ENCODE measurements around the gene PLAU.

GRCh38 chr10:73890261-73890660 lies 20.7 kb upstream of the PLAU start:
- TF ChIP-seq CTCF (IDR thresholded peaks at IDR 0.05), result no peak
- no peak for TF ChIP-seq TCF7 (CRISPR knock-in tag; IDR thresholded peaks at IDR 0.05; ENCODE audit: low read depth)
- TF ChIP-seq NR3C1 (CRISPR knock-in tag; conservative IDR thresholded peaks at IDR 0.05; ENCODE audit: low read depth), result no peak
- TF ChIP-seq CBFB (CRISPR knock-in tag; IDR thresholded peaks at IDR 0.05; ENCODE audit: low read depth), result no peak
- no peak for TF ChIP-seq ATF3 (CRISPR knock-in tag; conservative IDR thresholded peaks at IDR 0.05)
- TF ChIP-seq NFATC4 (CRISPR knock-in tag; IDR thresholded peaks at IDR 0.05), result no peak
- no peak for TF ChIP-seq ZNF671 (CRISPR knock-in tag; IDR thresholded peaks at IDR 0.05)
- no peak for TF ChIP-seq NFYB (CRISPR knock-in tag; conservative IDR thresholded peaks at IDR 0.05; ENCODE audit: low read depth)
- TF ChIP-seq STAT6 (CRISPR knock-in tag; conservative IDR thresholded peaks at IDR 0.05; ENCODE audit: low read depth), result no peak

Data from WTC11 (cell line).